ENCODE results near the gene DNMT3A.
"Not testable (repeated sequence)": the region's sequence is repeated elsewhere in the genome, so short reads cannot be mapped to it uniquely, and the experiment has no call there.

Gene DNMT3A

GRCh38 chr2:25283921-25284320 is 57.8 kb downstream of the DNMT3A start:
- DNase-seq (ENCODE audit: low spot score) = no peak

GRCh38 chr2:25281941-25282340 is 59.8 kb downstream of the DNMT3A start:
- DNase-seq (ENCODE audit: low spot score) = no peak

- DNase-seq (ENCODE audit: low spot score) = no peak
Observed at GRCh38 chr2:25281522-25281921, 60.2 kb downstream of the DNMT3A start.

GRCh38 chr2:25280051-25280687 is 61.6 kb downstream of the DNMT3A start:
- DNase-seq (ENCODE audit: low spot score) = no peak

- peak; percentile 77 for DNase-seq (ENCODE audit: low spot score)
Observed at GRCh38 chr2:25279091-25279651, 62.6 kb downstream of the DNMT3A start.

- peak; percentile 85 for DNase-seq (ENCODE audit: low spot score)
Observed at GRCh38 chr2:25276569-25277465, 64.9 kb downstream of the DNMT3A start.

GRCh38 chr2:25275575-25275965 is 66.2 kb downstream of the DNMT3A start:
- no peak for DNase-seq (ENCODE audit: low spot score)

- DNase-seq (ENCODE audit: low spot score) = no peak
Observed at GRCh38 chr2:25274868-25275574, 66.7 kb downstream of the DNMT3A start.

GRCh38 chr2:25273985-25274535 is 67.7 kb downstream of the DNMT3A start:
- DNase-seq (ENCODE audit: low spot score) = no peak

- DNase-seq (ENCODE audit: low spot score) = not testable (repeated sequence)
Observed at GRCh38 chr2:25272705-25273104, 69.0 kb downstream of the DNMT3A start.

GRCh38 chr2:25270061-25270460 is 71.7 kb downstream of the DNMT3A start:
- no peak for DNase-seq (ENCODE audit: low spot score)

- DNase-seq (ENCODE audit: low spot score) = no peak
Observed at GRCh38 chr2:25269233-25269632, 72.5 kb downstream of the DNMT3A start.

- DNase-seq (ENCODE audit: low spot score) = no peak
Observed at GRCh38 chr2:25268139-25268538, 73.6 kb downstream of the DNMT3A start.

GRCh38 chr2:25266399-25266798 is 75.3 kb downstream of the DNMT3A start:
- no peak for DNase-seq (ENCODE audit: low spot score)

- DNase-seq (ENCODE audit: low spot score) = no peak
Observed at GRCh38 chr2:25265802-25266201, 75.9 kb downstream of the DNMT3A start.

- DNase-seq (ENCODE audit: low spot score) = no peak
Observed at GRCh38 chr2:25265001-25265400, 76.7 kb downstream of the DNMT3A start.

- DNase-seq (ENCODE audit: low spot score) = no peak
Observed at GRCh38 chr2:25262288-25262687, 79.4 kb downstream of the DNMT3A start.

GRCh38 chr2:25259737-25260124 is 82.0 kb downstream of the DNMT3A start:
- no peak for DNase-seq (ENCODE audit: low spot score)

- no peak for DNase-seq (ENCODE audit: low spot score)
Observed at GRCh38 chr2:25258847-25259736, 82.6 kb downstream of the DNMT3A start.

- DNase-seq (ENCODE audit: low spot score) = no peak
Observed at GRCh38 chr2:25257931-25258846, 83.5 kb downstream of the DNMT3A start.

Data from germinal center (tissue), 1 donor.